ENCODE data around the gene SERP2. TPM values are rescaled to one million over a fixed set of nuclear protein-coding genes. Genes with fewer than 3 reads are reported as not detected.

The SERP2 gene
- 7.1 and 8.0 TPM in 2 replicates for total RNA-seq

DNA sequence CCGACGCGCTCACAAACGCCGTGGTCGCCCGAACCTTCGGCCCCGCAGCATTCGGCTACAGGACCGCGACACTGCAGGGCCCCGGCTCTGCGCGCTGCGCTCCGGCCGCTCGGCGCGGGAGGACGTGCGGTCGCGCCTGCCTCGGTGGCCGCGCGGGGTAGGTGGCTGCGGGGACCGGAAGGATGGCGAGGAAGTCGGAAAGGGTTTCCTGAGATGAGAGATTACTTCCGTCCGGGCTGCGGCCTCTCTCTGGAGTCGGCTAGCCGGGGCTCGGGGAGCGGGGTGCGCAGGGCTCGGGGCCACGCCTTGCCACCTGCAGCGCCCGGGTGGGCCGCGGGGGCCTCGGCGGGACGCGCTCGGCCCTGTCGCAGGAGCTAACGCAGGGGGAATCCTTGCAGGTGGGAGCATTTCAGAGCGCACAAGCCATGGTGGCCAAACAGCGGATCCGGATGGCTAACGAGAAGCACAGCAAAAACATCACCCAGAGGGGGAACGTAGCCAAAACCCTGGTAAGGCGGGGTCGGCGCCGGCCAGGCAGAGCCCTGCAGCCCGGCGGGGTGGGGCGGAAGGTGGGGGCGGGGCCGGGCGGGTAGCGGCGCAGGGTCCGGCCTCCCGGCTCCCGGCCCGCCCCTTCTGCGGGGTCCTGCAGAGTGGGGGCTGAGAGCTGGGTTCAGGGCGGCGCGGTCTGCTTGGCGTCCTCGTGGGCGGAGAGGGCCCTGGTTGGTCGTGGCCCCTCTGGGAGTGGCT lies at the start of gene SERP2:
Gene SERP2 (plus strand): TSS at position 224 of the 747 bp plus-strand sequence. CDS start 202 bp downstream, at position 426.

Other genes starting within 250 kb of the SERP2 start
- 55.3 and 56.8 TPM in 2 replicates for gene TSC22D1, start 202.5 kb downstream of the SERP2 start, total RNA-seq

All from smooth muscle cell of bladder (primary cell).